T-helper 17 cell (primary cell): ENCODE measurements around the gene COLQ. TPM values are rescaled to one million over a fixed set of nuclear protein-coding genes. Genes with fewer than 3 reads are reported as not detected.
"Not testable (repeated sequence)": the region's sequence is repeated elsewhere in the genome, so short reads cannot be mapped to it uniquely, and the experiment has no call there.

ENCODE experiments used
- ATAC-seq: fragments of 150-1000 bp; cut with Tn5 transposase; 2 replicates; pipeline ENCODE4 v1.10.0; 2021; ENCODE audit warnings: mild to moderate bottlenecking, moderate library complexity
- DNase-seq, 3 donors: peaks; one replicate each; pipeline versions ENCODE4 v3.0.0 to v3.0.0-alpha.2; 2020 to 2021
- H3K9me3 ChIP-seq: one replicate; pipeline ENCODE4 v1.7.0; 2013; ENCODE audit warnings: low read length, mild to moderate bottlenecking; ENCODE audit not compliant: control insufficient read depth, poor library complexity, severe bottlenecking
- H3K27ac Mint-ChIP-seq: one replicate; pipeline ENCODE4 v1.8.0; 2022; ENCODE audit warnings: mild to moderate bottlenecking, moderate library complexity, mixed read lengths
- H3K27me3 Mint-ChIP-seq: one replicate; pipeline ENCODE4 v1.8.0; 2022; ENCODE audit warnings: mixed read lengths
- H3K36me3 Mint-ChIP-seq: one replicate; pipeline ENCODE4 v1.8.0; 2022; ENCODE audit warnings: low read depth, mixed read lengths
- H3K4me1 Mint-ChIP-seq: one replicate; pipeline ENCODE4 v1.8.0; 2022; ENCODE audit warnings: mild to moderate bottlenecking, mixed read lengths
- H3K4me3 Mint-ChIP-seq: one replicate; pipeline ENCODE4 v1.8.0; 2022; ENCODE audit warnings: mild to moderate bottlenecking, moderate library complexity, mixed read lengths
- total RNA-seq, 4 donors: library from RNA in 2 of 4; stranded (reverse) in 2 of 4; gene quantifications; one replicate each; pipeline ENCODE4 v1.2.3 and lab custom pipeline; 2022 to 2026

COLQ gene
- total RNA-seq, 2 donors from 2014 or later: 10.8 to 11.1 TPM

GRCh38 chr3:15476378-15476777 lies 45.1 kb downstream of the COLQ start:
- Mint-ChIP-seq H3K36me3 (no peaks in the 10 kb centered on the region), H3K27ac (no peak overlapping the region), H3K4me1 (no peaks in the 10 kb centered on the region), H3K27me3 (no peaks in the 10 kb centered on the region), H3K4me3 (no peak overlapping the region)
- no peaks in the 10 kb centered on the region for H3K9me3 ChIP-seq
- ATAC-seq (no peak), DNase-seq (no peak)

GRCh38 chr3:15475161-15475560 lies 46.3 kb downstream of the COLQ start:
- H3K4me3 Mint-ChIP-seq: no peak overlapping the region
- no peaks in the 10 kb centered on the region for H3K27me3 Mint-ChIP-seq
- no peaks in the 10 kb centered on the region for H3K9me3 ChIP-seq
- H3K36me3 Mint-ChIP-seq: peaks cover 3% of the 10 kb centered on the region
- DNase-seq: no peak
- no peak for ATAC-seq
- H3K4me1 Mint-ChIP-seq: peaks cover 2% of the 10 kb centered on the region
- H3K27ac Mint-ChIP-seq: no peak overlapping the region

GRCh38 chr3:15471861-15472260 lies 49.6 kb downstream of the COLQ start:
- Mint-ChIP-seq H3K36me3 (peaks cover 3% of the 10 kb centered on the region), H3K27me3 (no peaks in the 10 kb centered on the region), H3K4me3 (no peak overlapping the region), H3K27ac (no peak overlapping the region), H3K4me1 (peaks cover 2% of the 10 kb centered on the region)
- no peak for ATAC-seq
- no peak for DNase-seq
- H3K9me3 ChIP-seq: no peaks in the 10 kb centered on the region

GRCh38 chr3:15470849-15471248 lies 50.7 kb downstream of the COLQ start:
- Mint-ChIP-seq H3K4me3 (no peak overlapping the region), H3K36me3 (peaks cover 3% of the 10 kb centered on the region), H3K27me3 (no peaks in the 10 kb centered on the region), H3K4me1 (peaks cover 2% of the 10 kb centered on the region), H3K27ac (no peak overlapping the region)
- ATAC-seq (no peak), DNase-seq (no peak)
- no peaks in the 10 kb centered on the region for H3K9me3 ChIP-seq

GRCh38 chr3:15470261-15470660 lies 51.2 kb downstream of the COLQ start:
- no peak overlapping the region for H3K4me3 Mint-ChIP-seq
- no peak for DNase-seq
- peak overlapping the region; percentile 59 for H3K27ac Mint-ChIP-seq
- no peak for ATAC-seq
- no peaks in the 10 kb centered on the region for H3K9me3 ChIP-seq
- H3K27me3 Mint-ChIP-seq: no peaks in the 10 kb centered on the region
- peaks cover 2% of the 10 kb centered on the region for H3K4me1 Mint-ChIP-seq
- peaks cover 3% of the 10 kb centered on the region for H3K36me3 Mint-ChIP-seq

GRCh38 chr3:15467227-15468181 lies 54.0 kb downstream of the COLQ start:
- DNase-seq (no peak), ATAC-seq (no peak)
- peaks cover 8% of the 10 kb centered on the region for H3K4me1 Mint-ChIP-seq
- peaks cover 5% of the 10 kb centered on the region for H3K36me3 Mint-ChIP-seq
- H3K27ac Mint-ChIP-seq: no peak overlapping the region
- H3K9me3 ChIP-seq: no peaks in the 10 kb centered on the region
- H3K27me3 Mint-ChIP-seq: no peaks in the 10 kb centered on the region
- no peak overlapping the region for H3K4me3 Mint-ChIP-seq

- peaks cover 18% of the 10 kb centered on the region for H3K4me1 Mint-ChIP-seq
- DNase-seq: no peak
- H3K27me3 Mint-ChIP-seq: no peaks in the 10 kb centered on the region
- no peak for ATAC-seq
- H3K36me3 Mint-ChIP-seq: peaks cover 5% of the 10 kb centered on the region
- no peak overlapping the region for H3K27ac Mint-ChIP-seq
- no peaks in the 10 kb centered on the region for H3K9me3 ChIP-seq
- H3K4me3 Mint-ChIP-seq: no peak overlapping the region
These were observed 55.5 kb downstream of the COLQ start for GRCh38 chr3:15465876-15466585.

GRCh38 chr3:15462451-15462850 lies 59.1 kb downstream of the COLQ start:
- Mint-ChIP-seq H3K36me3 (peaks cover 5% of the 10 kb centered on the region), H3K4me1 (peaks cover 27% of the 10 kb centered on the region), H3K27ac (no peak overlapping the region), H3K4me3 (no peak overlapping the region), H3K27me3 (no peaks in the 10 kb centered on the region)
- no peaks in the 10 kb centered on the region for H3K9me3 ChIP-seq
- ATAC-seq: no peak
- no peak for DNase-seq

GRCh38 chr3:15460891-15461531 lies 60.5 kb downstream of the COLQ start:
- ATAC-seq (peak; percentile 56), DNase-seq (no peak)
- H3K9me3 ChIP-seq: no peaks in the 10 kb centered on the region
- Mint-ChIP-seq H3K4me3 (peak overlapping the region; percentile 68), H3K27me3 (no peaks in the 10 kb centered on the region), H3K27ac (peak overlapping the region; percentile 93), H3K4me1 (peaks cover 27% of the 10 kb centered on the region), H3K36me3 (peaks cover 5% of the 10 kb centered on the region)

- no peaks in the 10 kb centered on the region for H3K27me3 Mint-ChIP-seq
- H3K27ac Mint-ChIP-seq: no peak overlapping the region
- H3K4me3 Mint-ChIP-seq: no peak overlapping the region
- H3K9me3 ChIP-seq: no peaks in the 10 kb centered on the region
- ATAC-seq: no peak
- no peak for DNase-seq
- H3K36me3 Mint-ChIP-seq: peaks cover 5% of the 10 kb centered on the region
- H3K4me1 Mint-ChIP-seq: peaks cover 25% of the 10 kb centered on the region
These were observed 63.2 kb downstream of the COLQ start for GRCh38 chr3:15458212-15458780.

GRCh38 chr3:15456915-15457314 lies 64.6 kb downstream of the COLQ start:
- not testable (repeated sequence) for H3K9me3 ChIP-seq, ATAC-seq, H3K4me3 Mint-ChIP-seq, H3K36me3 Mint-ChIP-seq, DNase-seq, H3K27ac Mint-ChIP-seq, H3K27me3 Mint-ChIP-seq
- peaks cover 16% of the 10 kb centered on the region for H3K4me1 Mint-ChIP-seq

- Mint-ChIP-seq H3K4me1 (peaks cover 14% of the 10 kb centered on the region), H3K4me3 (no peak overlapping the region), H3K27ac (no peak overlapping the region), H3K36me3 (peaks cover 2% of the 10 kb centered on the region), H3K27me3 (no peaks in the 10 kb centered on the region)
- ATAC-seq (no peak), DNase-seq (no peak)
- H3K9me3 ChIP-seq: no peaks in the 10 kb centered on the region
These were observed 65.2 kb downstream of the COLQ start for GRCh38 chr3:15456321-15456720.

- ATAC-seq (no peak), DNase-seq (no peak)
- peaks cover 4% of the 10 kb centered on the region for H3K36me3 Mint-ChIP-seq
- H3K4me1 Mint-ChIP-seq: peaks cover 10% of the 10 kb centered on the region
- peak overlapping the region; percentile 14 for H3K27ac Mint-ChIP-seq
- no peaks in the 10 kb centered on the region for H3K9me3 ChIP-seq
- H3K27me3 Mint-ChIP-seq: no peaks in the 10 kb centered on the region
- no peak overlapping the region for H3K4me3 Mint-ChIP-seq
These were observed 65.8 kb downstream of the COLQ start for GRCh38 chr3:15455756-15456155.
